GM19397 (cell line): Measurements from ENCODE around the gene CEND1.

ENCODE experiments used
- ATAC-seq: cut with Tn5 transposase; IDR thresholded peaks from one replicate; pipeline ENCODE4 v1.9.1; 2021; ENCODE audit warnings: mild to moderate bottlenecking, moderate library complexity; ENCODE audit not compliant: unreplicated experiment

CEND1 gene

DNA sequence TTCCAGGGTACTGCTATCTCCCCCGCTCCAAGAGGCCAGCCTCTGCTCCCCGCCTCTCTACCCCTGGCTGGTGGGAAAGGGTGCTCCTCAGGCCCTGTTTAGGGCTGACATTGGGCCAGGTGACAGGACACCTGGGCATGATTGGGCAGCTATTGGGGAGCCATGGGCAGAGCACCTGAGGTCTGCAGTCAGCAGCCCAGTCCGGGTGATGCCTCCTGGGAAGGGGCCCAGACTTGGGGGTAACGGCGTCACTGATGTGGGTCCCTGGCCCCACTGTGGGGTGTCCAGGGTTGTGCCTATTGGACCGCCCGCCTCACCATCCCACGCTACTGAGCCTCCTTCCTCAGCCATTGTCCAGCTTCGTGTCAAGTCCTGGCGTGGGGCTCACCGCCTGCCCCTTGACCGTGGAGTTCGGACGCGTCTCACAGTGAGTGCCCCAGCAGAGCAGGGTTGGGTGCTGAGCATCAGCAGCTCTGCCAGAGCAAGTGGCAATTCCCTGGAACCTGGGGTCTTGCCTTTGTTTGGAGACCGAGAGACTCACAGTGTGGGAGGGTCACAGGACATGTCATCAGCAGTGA, 9.8 kb downstream of the CEND1 start:
- ATAC-seq: no peak

GRCh38 chr11:778976-779954, 10.6 kb downstream of the CEND1 start:
- no peak for ATAC-seq

DNA sequence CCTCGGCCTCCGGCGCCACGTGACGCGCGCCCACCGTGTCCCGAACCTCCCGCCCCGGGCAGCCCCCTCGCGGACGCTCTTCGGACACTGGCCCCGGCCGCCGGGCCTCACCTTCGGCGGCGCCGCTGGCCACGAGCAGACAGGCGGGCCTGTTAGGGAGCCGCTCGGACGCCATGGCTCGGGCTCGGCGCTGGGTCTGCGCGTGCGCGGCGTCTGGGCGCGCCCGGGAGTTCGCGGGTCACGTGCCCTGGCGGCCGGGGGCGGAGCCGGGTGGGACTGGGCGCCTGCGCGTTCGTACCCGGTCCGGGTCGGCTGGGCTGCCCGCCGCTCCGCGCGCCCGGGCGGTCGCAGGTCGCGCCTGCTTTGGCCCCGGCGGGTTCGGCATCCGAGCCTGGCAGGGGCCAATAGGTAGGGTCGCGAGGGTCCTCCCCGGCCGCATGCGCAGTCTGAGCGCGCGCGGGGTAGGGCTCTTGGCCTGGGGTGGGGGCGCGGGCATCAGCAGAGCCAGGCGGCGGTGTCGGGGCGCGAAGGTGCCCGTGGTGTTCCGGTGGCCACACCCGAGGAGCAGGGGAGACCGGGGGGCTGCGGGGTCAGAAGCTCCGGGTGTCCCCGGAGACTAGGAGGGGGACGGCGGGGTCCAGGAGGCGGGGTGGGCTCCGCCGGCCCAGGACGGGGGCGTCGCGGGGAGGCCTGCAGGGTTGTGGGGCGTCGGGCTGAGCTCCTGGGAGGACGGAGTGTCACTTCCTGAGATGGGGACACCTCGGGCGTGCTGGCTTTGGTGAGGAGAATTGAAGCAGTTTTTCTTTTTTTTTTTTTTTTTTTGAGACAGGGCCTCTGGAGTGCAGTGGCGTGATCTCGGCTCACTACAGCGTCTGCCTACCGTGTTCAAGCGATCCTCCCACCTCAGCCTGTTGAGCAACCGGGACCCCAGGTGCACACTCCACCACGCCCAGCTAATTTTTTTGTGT, 12.3 kb downstream of the CEND1 start, which contains the start of gene GATD1:
Gene GATD1, minus strand, starts transcription at position 200 of the 968 bp plus-strand sequence. Its CDS starts 25 bp downstream, at position 175.
- ATAC-seq: peak; percentile 76

DNA sequence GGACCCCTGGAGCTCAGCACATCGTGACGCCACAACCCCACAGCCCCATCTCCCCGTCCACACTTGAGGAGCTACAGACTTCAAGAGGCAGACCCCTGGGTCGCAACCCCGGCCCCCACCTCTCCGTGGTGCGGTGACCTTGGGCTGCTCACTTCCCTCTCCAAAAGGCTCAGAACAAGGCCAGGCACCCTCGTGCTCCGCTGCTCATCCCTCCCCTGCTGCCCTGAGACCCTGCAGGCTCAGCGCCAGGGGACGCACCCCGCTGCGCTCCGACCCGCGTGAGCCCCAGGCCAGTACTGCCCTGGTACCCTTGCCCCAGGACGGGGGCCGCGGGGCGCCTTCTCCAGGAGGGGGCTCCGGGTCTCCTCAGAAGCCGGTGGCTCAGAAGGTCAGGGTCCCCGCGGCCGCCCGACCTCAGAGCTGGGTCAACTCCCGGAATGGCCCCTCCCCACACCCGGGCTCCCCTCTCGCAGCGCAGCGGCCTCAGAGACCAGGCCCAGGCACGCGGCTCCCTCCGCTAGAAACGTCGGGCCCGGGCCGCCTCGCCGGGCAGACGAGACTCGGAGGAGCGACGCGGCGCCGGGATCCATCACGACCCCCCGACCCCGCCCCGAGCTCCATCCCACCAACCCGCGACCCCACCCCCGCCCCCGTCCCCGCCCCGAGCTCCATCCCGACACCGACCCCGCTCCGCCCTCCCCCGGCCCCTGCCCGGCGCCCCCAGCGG, 13.2 kb downstream of the CEND1 start:
- peak; percentile 44 for ATAC-seq

DNA sequence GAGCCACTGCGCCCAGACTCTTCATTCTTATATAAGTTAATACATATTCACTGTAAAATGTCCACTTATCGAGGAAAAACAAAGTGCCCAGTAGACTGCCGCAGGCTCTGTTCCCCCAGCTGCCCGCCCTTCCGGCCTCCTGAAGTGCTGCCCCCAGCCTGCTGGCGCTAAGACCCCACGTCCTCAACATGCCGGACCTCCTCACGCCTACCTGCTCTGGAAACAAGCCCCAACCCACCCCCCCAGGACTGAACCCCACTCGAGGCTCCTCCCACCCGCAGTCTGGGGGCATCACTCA, 13.7 kb downstream of the CEND1 start:
- ATAC-seq: no peak

DNA sequence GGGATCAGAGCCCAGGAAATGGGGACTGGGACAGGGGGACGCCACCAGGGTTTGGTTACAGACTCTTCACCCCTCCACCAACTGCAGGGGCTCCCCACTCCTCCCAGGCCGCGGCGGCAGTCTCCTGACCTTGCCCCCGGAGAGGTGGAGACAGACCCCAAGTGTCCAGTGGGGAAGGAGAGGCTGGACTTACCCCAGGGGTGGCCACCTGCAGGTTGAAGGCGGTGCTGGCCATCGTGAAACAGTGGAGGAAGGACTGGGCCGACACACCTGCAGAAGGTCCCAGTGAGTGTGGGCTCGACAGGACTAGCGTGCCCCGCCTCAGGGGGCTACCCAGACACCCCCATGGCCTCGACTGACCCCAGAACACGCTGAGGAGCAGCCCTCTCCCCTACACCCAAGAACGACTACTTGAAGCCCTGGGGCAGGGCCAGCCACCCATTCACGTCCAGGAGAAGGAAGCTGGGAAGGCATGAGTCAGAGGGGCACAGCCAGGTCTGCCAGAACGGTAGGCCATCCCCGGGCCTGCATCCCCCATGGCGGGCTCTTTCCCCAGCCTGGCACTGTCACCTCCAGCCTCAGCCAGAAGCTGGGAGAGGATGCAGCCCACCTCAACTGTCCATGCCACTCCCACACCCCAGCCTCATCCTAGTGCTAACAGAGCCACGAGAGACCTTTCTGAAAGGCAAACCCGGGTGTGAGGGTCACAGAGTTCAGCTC, 14.9 kb downstream of the CEND1 start:
- ATAC-seq: no peak

DNA sequence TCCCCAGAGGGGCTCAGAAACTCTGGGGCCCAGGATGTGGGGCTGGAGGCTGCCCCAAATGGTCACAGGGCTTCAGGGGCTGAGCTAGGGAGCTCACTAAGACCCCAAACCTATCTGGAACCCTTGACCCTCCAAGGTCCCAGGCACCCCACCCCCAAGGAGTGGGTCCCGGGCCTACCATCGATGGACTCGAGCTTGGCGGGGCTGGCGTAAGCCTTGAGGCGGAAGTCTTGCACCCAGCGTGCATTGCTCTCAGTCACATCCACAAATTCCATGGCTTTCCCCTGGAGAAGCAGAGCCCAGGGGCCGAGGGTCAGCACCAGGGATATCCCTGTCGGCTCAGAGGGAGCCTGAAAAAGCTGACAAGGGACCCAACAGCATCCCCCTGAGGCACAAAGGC, 16.1 kb downstream of the CEND1 start:
- ATAC-seq: no peak

GRCh38 chr11:773425-773824, 16.5 kb downstream of the CEND1 start:
- ATAC-seq: no peak

GRCh38 chr11:772429-773390, 17.2 kb downstream of the CEND1 start:
- ATAC-seq: no peak

- no peak for ATAC-seq
Measured at GRCh38 chr11:771617-772204, 18.2 kb downstream of the CEND1 start.

GRCh38 chr11:770642-771616, 19.0 kb downstream of the CEND1 start:
- no peak for ATAC-seq

- ATAC-seq: no peak
Measured at GRCh38 chr11:769887-770641, 19.8 kb downstream of the CEND1 start.

GRCh38 chr11:767238-767637, 22.7 kb downstream of the CEND1 start:
- ATAC-seq: no peak

- ATAC-seq: no peak
Measured at GRCh38 chr11:766936-767210, 23.0 kb downstream of the CEND1 start.

DNA sequence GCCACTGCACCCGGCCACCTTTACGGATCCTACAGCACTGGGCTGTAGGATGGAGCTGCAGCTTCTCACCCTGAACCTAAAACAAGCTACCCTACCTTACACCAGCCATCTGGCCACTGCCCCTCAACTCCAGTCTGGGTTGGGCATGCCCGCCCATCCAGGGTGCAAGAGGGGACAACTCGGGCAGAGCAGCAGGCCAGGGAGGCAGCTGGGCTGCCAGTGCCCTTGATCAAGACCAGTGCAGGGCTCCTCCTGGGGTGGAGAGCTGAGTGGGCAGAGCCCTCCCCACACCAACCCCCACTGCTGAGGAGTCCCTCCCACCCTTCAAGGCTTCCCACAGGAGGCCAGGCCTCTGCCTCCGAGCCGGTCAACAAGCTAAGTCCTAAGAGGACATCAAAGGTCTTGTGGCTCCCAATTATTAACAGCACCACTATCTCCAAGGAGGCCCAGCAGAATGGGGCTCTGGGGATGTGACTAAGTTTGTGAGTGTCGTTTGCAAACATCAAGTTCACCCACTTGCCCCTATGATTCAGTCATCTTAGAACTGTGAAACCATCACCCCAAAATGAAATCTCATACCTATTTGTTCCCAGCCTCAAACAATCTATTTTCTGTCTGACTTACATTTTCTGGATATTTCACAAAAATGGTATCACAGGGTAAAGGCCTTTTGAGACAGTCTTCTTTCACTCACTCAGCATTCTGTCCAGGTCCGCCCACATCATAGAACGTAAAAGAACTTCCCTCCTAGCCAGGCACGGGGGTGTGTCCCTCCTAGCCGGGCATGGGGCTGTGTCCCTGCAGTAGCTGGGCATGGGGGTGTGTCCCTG, 23.6 kb downstream of the CEND1 start:
- no peak for ATAC-seq

DNA sequence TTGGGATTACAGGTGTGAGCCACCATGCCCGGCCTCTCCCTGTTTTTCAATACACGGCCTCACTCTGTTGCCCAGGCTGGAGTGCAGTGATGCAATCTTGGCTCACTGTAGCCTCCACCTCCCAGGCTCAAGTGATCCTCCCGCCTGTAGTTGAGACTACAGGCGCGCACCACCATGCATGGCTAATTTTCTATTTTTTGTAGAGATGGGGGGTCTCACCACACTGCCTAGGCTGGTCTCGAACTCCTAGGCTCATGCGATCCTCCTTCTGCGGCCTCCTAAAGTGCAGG, 24.1 kb downstream of the CEND1 start:
- ATAC-seq: no peak
